DMS153 treated with DMSO at 0.1 percent for 48 hours (cell line): ENCODE results near the gene RASL10A.
A peak's percentile ranks its signal among the peaks of the same experiment; 100 is the strongest.

Experiments
- DNase-seq: peaks from one replicate; lab custom pipeline; 2025; ENCODE audit not compliant: unreplicated experiment; lab: John Stamatoyannopoulos, UW

The RASL10A gene

GRCh38 chr22:29270475-29271271, 44.8 kb downstream of the RASL10A start:
- no peak for DNase-seq

DNA sequence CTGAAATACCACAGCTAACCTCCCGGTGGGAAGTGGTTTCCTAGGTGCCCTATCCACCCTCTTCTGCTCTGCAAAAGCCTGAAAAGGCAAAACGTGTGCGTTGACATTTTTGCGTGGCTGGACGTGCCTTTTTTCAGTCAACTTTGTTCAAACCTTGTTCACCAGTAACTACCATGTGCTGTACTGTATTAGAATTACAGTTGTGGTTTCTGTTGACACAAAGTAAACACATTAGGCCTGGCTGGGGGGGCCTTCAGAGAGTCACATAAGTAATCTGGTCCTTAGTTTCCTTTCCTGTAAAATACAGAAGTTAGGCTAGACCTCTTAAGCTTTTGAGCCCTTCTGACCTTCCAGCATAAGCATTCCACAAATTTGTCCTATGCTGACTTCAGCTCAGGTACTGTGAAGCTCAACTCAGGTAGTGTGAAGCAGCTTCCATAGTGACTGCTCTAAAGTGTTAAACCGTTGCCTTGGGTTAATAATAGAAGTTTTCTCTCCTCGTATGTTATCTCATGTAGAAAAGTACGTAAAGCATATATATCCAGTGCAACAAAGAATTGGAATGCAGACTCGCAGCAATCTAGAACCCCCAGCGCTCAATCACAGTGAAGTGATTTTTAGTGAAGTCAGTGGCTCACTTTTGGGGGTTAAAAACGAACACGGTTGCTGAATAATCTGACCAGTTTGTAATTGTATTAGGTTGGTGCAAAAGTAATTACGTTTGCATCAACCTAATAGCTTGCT, 45.6 kb downstream of the RASL10A start:
- DNase-seq: no peak

DNA sequence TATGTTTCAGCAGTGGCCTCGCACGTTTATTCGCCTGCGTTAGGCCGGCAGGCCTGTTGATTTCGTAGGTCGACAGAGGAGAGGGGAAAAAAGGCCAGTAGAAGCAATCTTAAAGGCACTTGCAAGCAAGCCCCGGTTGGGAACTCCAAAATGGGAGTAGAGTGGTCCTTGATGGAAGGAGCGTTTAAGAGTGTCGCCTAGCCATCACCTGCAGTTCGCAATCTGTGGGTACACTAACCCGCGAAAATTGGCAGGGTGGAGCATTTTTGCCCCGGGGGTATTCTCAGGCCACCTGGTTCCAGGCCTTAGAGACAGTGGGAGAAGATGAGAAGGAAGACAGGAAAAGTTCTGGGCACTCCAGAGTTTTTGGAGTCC, 46.3 kb downstream of the RASL10A start:
- DNase-seq: no peak

- no peak for DNase-seq
Measured at GRCh38 chr22:29268511-29269229, 46.8 kb downstream of the RASL10A start.

DNA sequence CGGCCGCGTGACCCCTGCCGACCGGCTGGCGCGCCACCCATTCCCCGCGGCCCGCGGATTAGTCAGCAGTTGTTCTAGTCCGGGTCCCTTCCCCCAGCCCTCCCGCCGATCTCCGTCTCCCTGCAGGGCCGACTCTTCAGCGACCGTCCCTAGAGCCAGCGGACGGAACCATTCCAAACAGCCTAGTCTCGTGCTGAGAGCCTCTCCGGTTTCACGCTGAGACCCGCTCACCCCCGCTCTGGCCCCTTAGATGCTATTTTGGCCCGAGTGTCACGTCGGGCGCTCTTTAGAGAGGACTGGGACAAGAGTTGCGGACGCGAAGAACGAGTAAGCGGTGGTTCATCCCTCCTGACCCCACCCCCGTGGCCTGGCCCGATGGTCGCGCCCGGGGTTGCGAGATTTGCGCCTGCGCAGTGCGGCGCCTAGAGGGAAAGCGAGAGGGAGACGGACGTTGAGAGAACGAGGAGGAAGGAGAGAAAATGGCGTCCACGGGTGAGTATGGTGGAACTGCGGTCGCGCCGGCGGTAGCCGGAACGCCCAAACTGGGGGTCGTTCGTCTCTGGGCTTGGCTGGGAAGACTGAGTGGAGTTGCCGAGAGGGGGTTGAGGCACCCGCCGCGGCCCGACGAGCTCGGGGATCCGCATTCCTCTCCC, 47.5 kb downstream of the RASL10A start, which contains the start of the genes EWSR1 and RHBDD3:
Gene EWSR1 (plus strand): TSS at position 411 of the 653 bp plus-strand sequence. CDS start 69 bp downstream, at position 480.
Gene RHBDD3 (minus strand): TSS at position 124 of the 653 bp plus-strand sequence. CDS start 2,355 bp downstream, outside the sequence.
- DNase-seq: peak; percentile 83

- DNase-seq: no peak
Measured at GRCh38 chr22:29267462-29267857, 48.0 kb downstream of the RASL10A start.

DNA sequence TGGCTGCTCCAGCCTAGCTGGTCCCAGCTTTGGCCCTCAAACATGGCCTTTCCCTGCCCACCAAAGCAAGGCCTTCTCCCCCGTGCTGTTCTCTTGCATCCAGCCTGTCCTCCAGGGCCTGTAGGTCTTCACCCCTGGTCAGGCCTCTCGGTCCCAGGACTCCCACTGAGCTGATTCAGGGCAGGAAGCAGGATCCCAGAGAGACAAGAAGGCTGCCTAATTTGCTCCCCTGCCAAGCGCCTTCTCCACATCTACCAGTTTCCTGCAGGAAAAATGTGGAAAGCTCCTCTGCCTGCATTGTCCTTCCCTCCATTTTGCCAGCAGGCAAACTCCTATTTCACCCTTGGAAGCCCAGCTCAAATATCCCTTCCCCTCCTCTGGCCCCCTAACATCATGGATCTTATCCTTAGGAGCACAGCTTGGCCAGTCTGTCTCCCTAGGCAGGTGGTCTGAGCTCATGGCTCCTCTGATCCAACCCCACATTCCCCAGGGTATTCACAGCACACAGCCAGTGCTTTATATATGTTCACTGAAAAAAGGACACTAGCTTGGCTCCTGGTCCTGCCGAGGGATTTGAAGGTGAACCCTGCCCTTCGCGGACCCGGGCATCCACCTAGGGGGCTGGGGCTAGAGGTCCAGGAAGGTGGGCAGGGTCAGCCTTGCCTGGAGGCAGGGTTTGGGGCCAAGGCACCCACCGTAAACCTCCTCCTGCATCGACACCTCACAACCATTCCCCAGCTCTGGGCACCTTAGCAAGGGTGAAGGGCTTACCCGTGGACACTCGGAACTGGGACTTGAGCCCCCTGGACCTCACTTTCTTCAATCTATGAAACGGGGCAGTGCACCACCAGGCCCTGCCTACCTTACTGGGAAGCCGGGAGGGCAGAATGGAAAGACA, 48.7 kb downstream of the RASL10A start:
- DNase-seq: no peak

GRCh38 chr22:29265929-29266328, 49.6 kb downstream of the RASL10A start:
- DNase-seq: no peak

- DNase-seq: no peak
Measured at GRCh38 chr22:29265305-29265704, 50.2 kb downstream of the RASL10A start.

DNA sequence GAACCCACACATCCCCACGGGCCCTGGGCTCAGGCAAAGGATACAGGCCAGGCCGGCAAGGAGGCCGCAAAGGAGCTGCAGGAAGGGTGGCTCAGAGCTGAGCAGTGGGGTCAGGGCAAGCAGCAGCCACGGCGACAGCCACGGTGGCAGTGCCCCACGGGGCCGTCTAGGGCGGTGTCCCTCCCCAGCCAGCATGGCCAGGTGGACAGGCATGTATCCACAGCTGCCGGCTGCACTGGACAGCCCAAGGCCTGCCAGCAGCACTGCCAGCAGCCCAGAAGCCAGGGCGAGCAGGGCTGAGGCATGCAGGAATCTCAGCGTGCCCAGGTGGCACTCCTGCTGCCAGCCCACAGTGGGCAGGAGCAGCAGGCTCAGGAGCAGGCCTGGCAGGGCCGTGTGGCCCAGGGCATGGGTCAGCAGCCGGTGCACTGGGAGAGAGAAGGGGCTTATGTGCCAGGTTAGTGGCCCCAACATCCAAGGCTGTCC, 51.7 kb downstream of the RASL10A start:
- DNase-seq: no peak
